ENCODE data around the gene ALPK3.

DNA sequence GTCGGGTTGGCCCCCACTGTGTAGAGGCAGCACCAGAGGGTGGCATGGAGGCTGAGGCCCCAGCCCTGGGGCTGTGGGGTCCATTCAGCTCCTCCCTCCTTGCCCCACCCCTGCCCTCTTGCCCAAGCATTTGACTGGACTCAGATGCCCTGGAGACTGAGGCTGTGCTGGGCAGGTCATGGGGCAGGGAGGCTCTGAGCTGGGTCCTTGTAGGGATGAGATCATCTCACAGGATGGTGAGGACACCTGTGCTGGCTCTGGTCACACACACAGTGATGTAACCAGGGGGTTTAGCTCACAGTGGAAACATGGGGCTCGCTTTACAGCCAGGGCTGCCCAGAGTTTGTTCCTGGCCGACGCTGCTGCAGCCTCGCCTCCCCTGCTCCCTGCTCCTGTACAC lies 17.8 kb downstream of the ALPK3 start:
- no peak for TF ChIP-seq POLR2A (IDR thresholded peaks at IDR 0.05)
- TF ChIP-seq POLR2AphosphoS5 (IDR thresholded peaks at IDR 0.05): no peak

All from stomach (tissue), 4 donors.